GM12891 (cell line): ENCODE data around the gene FAM110A.

Source experiments
- DNase-seq: peaks from one replicate; pipeline ENCODE4 v3.0.0; 2011; ENCODE audit warnings: low spot score; ENCODE audit not compliant: insufficient read length
- FAIRE-seq: peaks from 2 replicates; lab custom pipeline; 2011; peaks lifted over from hg19 to GRCh38; lab: Jason Lieb, UNC
- PAX5 ChIP-seq: IDR thresholded peaks from 2 replicates; pipeline ENCODE4 v1.6.1; 2011; ENCODE audit warnings: low read length, moderate library complexity, mild to moderate bottlenecking; ENCODE audit not compliant: insufficient read depth, severe bottlenecking
- POLR2A ChIP-seq: IDR thresholded peaks from 2 replicates; pipeline ENCODE4 v1.6.1; 2011; ENCODE audit warnings: low read depth, low read length, control low read depth
- POLR2AphosphoS5 ChIP-seq: IDR thresholded peaks from 2 replicates; pipeline ENCODE4 v1.6.1; 2011; ENCODE audit warnings: low read depth, low read length, control low read depth
- POU2F2 ChIP-seq: IDR thresholded peaks from 2 replicates; pipeline ENCODE4 v1.6.1; 2011; ENCODE audit warnings: low read depth, mild to moderate bottlenecking, control low read depth, low read length, moderate library complexity
- SPI1 ChIP-seq: IDR thresholded peaks from 2 replicates; pipeline ENCODE4 v1.6.1; 2011; ENCODE audit warnings: low read depth, low read length, control low read depth
- TAF1 ChIP-seq: IDR thresholded peaks from 2 replicates; pipeline ENCODE4 v1.6.1; 2011; ENCODE audit warnings: low read depth, low read length, control low read depth

The FAM110A gene

DNA sequence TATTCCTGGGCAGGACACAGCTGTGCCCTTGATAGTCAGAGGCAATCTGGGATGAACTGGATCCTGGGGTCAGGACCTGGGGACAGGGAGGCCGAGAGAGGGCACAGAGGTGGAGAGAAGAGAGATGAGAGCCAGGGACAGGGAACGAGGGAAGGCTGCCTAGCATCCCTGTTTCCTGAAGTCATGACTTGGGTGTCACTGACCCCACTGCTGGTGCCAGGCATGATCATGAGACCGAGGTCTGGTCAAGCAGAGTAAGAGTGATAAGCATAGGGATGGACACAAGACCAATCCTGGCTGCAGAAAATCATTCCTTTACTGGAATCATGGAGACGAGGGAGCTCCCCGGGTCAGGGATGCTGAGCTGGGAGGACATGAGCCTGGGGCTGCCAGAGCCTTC is 36.1 kb downstream of the FAM110A start:
- no peak for DNase-seq
- FAIRE-seq = no peak
- no peak for TF ChIP-seq TAF1
- no peak for TF ChIP-seq POLR2AphosphoS5
- TF ChIP-seq PAX5 = no peak
- TF ChIP-seq POU2F2 = no peak
- no peak for TF ChIP-seq SPI1
- no peak for TF ChIP-seq POLR2A

- TF ChIP-seq SPI1 = no peak
- no peak for FAIRE-seq
- no peak for DNase-seq
These were observed 37.2 kb downstream of the FAM110A start for GRCh38 chr20:870758-871157.

GRCh38 chr20:871436-871835 is 37.9 kb downstream of the FAM110A start:
- FAIRE-seq = no peak
- DNase-seq = no peak
- no peak for TF ChIP-seq SPI1
- no peak for TF ChIP-seq POLR2AphosphoS5
- TF ChIP-seq POLR2A = no peak
- no peak for TF ChIP-seq TAF1
- no peak for TF ChIP-seq PAX5
- no peak for TF ChIP-seq POU2F2

DNA sequence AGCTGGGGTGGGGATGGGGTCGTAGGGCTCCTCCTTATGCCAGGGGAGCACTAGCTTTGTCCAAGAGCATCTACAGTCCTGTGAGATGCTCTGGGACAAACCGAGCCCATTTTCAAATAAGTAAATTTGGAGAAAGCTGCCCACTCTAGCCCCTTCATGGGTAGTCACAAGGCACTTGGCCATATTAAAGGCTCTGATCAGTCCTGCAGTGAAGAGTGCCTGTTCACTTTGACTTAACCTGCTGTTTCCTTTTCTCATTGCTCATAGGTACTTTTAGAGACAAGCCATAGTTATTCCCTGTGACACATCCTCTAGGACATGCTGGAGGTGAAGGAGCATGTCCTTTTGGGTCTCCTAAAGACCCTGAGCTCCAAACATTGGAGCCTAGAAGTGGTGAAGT is 38.4 kb downstream of the FAM110A start:
- DNase-seq (no peak), FAIRE-seq (no peak)
- TF ChIP-seq PAX5 = no peak
- no peak for TF ChIP-seq POLR2A
- TF ChIP-seq POLR2AphosphoS5 = no peak
- TF ChIP-seq SPI1 = no peak
- no peak for TF ChIP-seq POU2F2
- no peak for TF ChIP-seq TAF1

DNA sequence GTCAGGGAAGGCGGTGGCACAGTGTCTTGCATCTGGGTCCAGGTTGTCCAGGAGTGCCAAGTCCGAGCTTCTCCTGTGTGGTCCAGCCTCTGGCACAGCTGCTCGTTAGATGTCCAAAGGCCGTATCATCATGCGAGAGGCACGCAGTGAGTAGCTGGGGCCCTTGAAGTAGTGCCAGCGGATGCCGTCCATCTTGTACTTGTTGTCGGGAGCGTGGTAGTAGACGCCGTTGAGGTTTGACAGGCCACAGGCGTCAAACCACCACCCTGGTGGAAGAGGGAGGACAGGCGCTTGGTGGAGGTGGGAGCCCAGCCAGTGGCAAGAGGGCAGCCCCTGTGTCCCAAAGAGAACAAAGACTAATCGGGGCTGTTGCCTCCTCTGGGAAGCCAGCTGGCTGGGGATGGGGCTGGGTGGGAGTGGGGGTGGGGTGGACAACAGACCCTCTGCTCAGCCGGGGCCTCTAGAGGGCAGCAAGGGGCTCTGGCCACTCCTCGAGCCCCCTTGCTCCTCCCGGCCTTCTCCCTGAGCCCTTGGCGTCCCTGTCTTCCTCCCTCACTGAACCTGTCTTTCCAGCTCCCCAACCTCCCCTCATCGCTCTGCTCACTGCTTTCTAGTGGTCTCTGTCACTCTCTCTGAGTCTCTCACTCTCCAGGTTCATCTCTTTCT is 39.5 kb downstream of the FAM110A start:
- FAIRE-seq (no peak), DNase-seq (no peak)

GRCh38 chr20:873875-874607 is 40.5 kb downstream of the FAM110A start:
- no peak for TF ChIP-seq TAF1
- TF ChIP-seq POLR2AphosphoS5 = no peak
- no peak for TF ChIP-seq POU2F2
- no peak for TF ChIP-seq SPI1
- no peak for TF ChIP-seq POLR2A
- no peak for TF ChIP-seq PAX5
- FAIRE-seq (no peak), DNase-seq (no peak)

More for the DNA sequence above, 39.5 kb downstream of the FAM110A start:
- TF ChIP-seq PAX5 (no peak), SPI1 (no peak), POLR2A (no peak), POU2F2 (no peak), TAF1 (no peak), POLR2AphosphoS5 (no peak)

DNA sequence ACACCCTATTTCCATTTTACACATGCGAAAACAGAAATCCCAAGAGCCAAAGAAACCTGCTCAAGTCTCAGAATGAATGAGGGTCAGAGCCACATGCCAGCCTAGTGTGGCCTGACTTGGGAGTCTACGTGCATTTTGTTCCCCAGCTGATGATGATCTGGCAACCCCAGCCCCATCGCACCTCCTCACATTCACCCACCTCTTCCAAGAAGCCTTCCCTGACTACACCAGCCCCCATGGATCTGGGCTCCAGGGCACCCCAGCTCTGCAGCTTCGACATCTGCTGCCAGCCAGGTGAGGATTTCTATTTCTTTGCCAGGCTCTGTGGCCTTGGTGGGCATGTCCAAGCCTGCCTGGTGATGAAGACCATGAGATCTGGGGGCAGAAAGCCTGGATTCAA is 41.6 kb downstream of the FAM110A start:
- TF ChIP-seq SPI1 = no peak
- no peak for TF ChIP-seq POLR2AphosphoS5
- TF ChIP-seq POU2F2 = no peak
- no peak for TF ChIP-seq TAF1
- no peak for TF ChIP-seq PAX5
- TF ChIP-seq POLR2A = no peak
- DNase-seq = no peak
- no peak for FAIRE-seq

- TF ChIP-seq SPI1 (no peak), TAF1 (no peak), POLR2A (no peak), POU2F2 (no peak)
- FAIRE-seq (no peak), DNase-seq (no peak)
These were observed 44.3 kb downstream of the FAM110A start for GRCh38 chr20:877814-878213.

DNA sequence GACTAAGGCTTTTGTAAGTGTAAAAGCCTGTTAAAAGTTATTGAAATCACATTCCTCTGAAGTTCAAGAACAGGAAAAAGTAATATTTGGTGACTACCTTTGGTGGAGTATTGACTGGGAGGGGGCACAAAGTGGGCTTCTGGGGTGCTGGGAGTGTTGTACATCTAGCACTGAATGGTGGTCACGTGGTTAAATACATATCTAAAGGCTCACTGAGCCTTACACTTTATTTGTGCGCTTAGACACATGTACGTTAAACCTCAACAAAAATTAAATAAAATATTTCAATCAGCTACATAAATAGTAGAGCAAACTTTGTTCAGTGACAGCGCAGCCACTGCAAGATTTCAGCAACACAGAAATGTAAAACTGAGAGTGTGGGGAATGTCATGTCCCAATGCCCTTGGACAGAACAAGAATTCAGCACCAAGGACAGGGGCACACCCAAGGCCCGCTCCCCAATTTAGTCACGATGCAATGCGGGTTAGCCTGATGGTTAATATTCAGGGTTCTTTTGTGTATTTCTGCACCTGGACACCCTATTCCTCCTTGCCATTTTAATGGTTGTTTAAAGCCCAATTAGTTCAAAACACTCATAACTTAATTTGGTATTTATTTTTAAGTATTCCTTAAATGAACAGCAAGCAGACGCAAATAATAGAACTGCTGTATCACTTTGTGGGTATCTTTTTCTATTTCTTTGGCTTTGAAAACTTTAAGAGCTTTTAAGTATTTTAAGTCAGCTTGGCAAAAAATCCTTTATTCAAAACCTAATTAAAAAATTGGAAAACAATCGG is 45.2 kb downstream of the FAM110A start:
- FAIRE-seq (no peak), DNase-seq (peak; percentile 39)
- no peak for TF ChIP-seq TAF1
- no peak for TF ChIP-seq SPI1

GRCh38 chr20:879626-880025 is 46.1 kb downstream of the FAM110A start:
- FAIRE-seq (no peak), DNase-seq (no peak)

More at GRCh38 chr20:879626-880025, 46.1 kb downstream of the FAM110A start:
- TF ChIP-seq PAX5 (no peak), POU2F2 (no peak), TAF1 (no peak), SPI1 (no peak), POLR2AphosphoS5 (no peak), POLR2A (no peak)
